Kidney (tissue), 22 donors: ENCODE measurements around the gene INTS12. TPM values are rescaled to one million over a fixed set of nuclear protein-coding genes. Genes with fewer than 3 reads are reported as not detected.
A peak's percentile ranks its signal among the peaks of the same experiment; 100 is the strongest.

ENCODE experiments used
- DNase-seq, 5 donors: peaks; one replicate each; pipeline ENCODE4 v3.0.0-alpha.2; 2013 to 2020
- FAIRE-seq: peaks from 2 replicates; lab custom pipeline; 2012; peaks lifted over from hg19 to GRCh38; lab: Jason Lieb, UNC
- H3K27ac ChIP-seq, 2 donors: one replicate each; pipeline ENCODE4 v1.7.0; 2013; ENCODE audit warnings: low read depth in 2 of 2, low read length in 2 of 2, inconsistent platforms in 1 of 2
- H3K27me3 ChIP-seq: one replicate; pipeline ENCODE4 v1.7.1; 2013; ENCODE audit warnings: low read length, inconsistent platforms; ENCODE audit not compliant: control insufficient read depth, insufficient read depth
- H3K36me3 ChIP-seq, 3 donors: one replicate each; pipeline versions ENCODE4 v1.7.0 to v1.7.1; 2013; ENCODE audit warnings: low read length in 3 of 3, control low read depth in 1 of 3, inconsistent platforms in 1 of 3; ENCODE audit not compliant: insufficient read depth in 3 of 3, control insufficient read depth in 2 of 3
- H3K4me1 ChIP-seq, 3 donors: one replicate each; pipeline versions ENCODE4 v1.7.0 to v1.7.1; 2013; ENCODE audit warnings: low read length in 3 of 3, inconsistent platforms in 1 of 3, low read depth in 1 of 3; ENCODE audit not compliant: control insufficient read depth in 2 of 3, insufficient read depth in 2 of 3
- H3K4me3 ChIP-seq, 3 donors: one replicate each; pipeline versions ENCODE4 v1.7.0 to v1.8.1; 2013; ENCODE audit warnings: low read length in 3 of 3, control low read depth in 1 of 3, inconsistent platforms in 1 of 3
- H3K9ac ChIP-seq, 3 donors: one replicate each; pipeline versions ENCODE4 v1.7.0 to v1.7.1; 2013; ENCODE audit warnings: low read length in 3 of 3, control low read depth in 1 of 3, inconsistent platforms in 1 of 3
- H3K9me3 ChIP-seq, 3 donors: one replicate each; pipeline versions ENCODE4 v1.7.0 to v1.7.1; 2013; ENCODE audit warnings: low read length in 3 of 3, control low read depth in 1 of 3, inconsistent platforms in 1 of 3; ENCODE audit not compliant: control insufficient read depth in 2 of 3, insufficient read depth in 1 of 3
- intact Hi-C: fragments of 100-400 bp; cut with DNase I; formaldehyde crosslinking; loops from one replicate; pipeline ENCODE4 v1.11.1; 2022
- long read RNA-seq, 10 donors: library from polyadenylated mRNA in 1 of 10; unstranded in 1 of 10; transcript quantifications; one replicate each; pipeline ENCODE4 v2.0.0 and lab custom pipeline, GENCODE V29; 2021 to 2026
- polyA plus RNA-seq: library from polyadenylated mRNA; stranded (reverse); fragments of 350-450 nt; fragmentation: Illumina TruSeq; extraction: RNeasy Lipid Tissue Mini Kit (QIAGEN cat#74804); gene quantifications from one replicate; pipeline ENCODE4 v1.2.3, GENCODE V29; 2014; ENCODE audit warnings: low read depth, low replicate concordance; ENCODE audit not compliant: insufficient read depth
- total RNA-seq: library from RNA; stranded (reverse); fragmentation: NEBNext Ultra II Directional; extraction: Animal tissue kit (Norgen Biotek cat#: 25700); gene quantifications from one replicate; pipeline ENCODE4 v1.2.1, GENCODE V29; 2021
- TF ChIP-seq, protein P1 (sequence below): IDR thresholded peaks from 3 replicates; pipeline ENCODE4 v1.5.1; 2012; ENCODE audit warnings: mild to moderate bottlenecking, moderate library complexity, borderline replicate concordance; ENCODE audit not compliant: insufficient read depth; ENCODE audit errors: extremely low read depth
- donor health status: control.
- donor health status: control.
- donor health status: control.
- donor health status: control.
- donor health status: control.
- donor health status: DM: yes; HTN: yes; CAD: no.
- donor health status: Normal renal cell carcinoma (clear cell type).

The INTS12 gene, protein sequence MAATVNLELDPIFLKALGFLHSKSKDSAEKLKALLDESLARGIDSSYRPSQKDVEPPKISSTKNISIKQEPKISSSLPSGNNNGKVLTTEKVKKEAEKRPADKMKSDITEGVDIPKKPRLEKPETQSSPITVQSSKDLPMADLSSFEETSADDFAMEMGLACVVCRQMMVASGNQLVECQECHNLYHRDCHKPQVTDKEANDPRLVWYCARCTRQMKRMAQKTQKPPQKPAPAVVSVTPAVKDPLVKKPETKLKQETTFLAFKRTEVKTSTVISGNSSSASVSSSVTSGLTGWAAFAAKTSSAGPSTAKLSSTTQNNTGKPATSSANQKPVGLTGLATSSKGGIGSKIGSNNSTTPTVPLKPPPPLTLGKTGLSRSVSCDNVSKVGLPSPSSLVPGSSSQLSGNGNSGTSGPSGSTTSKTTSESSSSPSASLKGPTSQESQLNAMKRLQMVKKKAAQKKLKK
- total RNA-seq (15.5 TPM), polyA plus RNA-seq (21.4 TPM)
- long read RNA-seq, donor 1, partial matches to known transcripts, result 0 of 2 reads
- long read RNA-seq, donor 1, other reads (novel, unspliced or antisense), result 0 of 2 reads
- long read RNA-seq, donor 2, transcript INTS12-206 (7 exons, 1,975 nt), result major isoform, 6 of 7 reads
- long read RNA-seq, donor 2, partial matches to known transcripts, result 0 of 7 reads
- long read RNA-seq, donor 2, other reads (novel, unspliced or antisense), result 0 of 7 reads
- long read RNA-seq, donor 3, transcript INTS12-206 (7 exons, 1,975 nt), result major isoform, 11 of 12 reads
- long read RNA-seq, donor 3, partial matches to known transcripts, result 0 of 12 reads
- long read RNA-seq, donor 3, other reads (novel, unspliced or antisense), result 0 of 12 reads
- long read RNA-seq, donor 4, transcript INTS12-206 (7 exons, 1,975 nt), result major isoform, 6 of 9 reads
- long read RNA-seq, donor 4, partial matches to known transcripts, result 0 of 9 reads
- long read RNA-seq, donor 4, other reads (novel, unspliced or antisense), result 0 of 9 reads
- long read RNA-seq, donor 5, partial matches to known transcripts, result 0 of 2 reads
- long read RNA-seq, donor 5, other reads (novel, unspliced or antisense), result 0 of 2 reads
- long read RNA-seq, donor 6, transcript INTS12-206 (7 exons, 1,975 nt), result major isoform, 9 of 17 reads
- long read RNA-seq, donor 6, partial matches to known transcripts, result 5 of 17 reads
- long read RNA-seq, donor 6, other reads (novel, unspliced or antisense), result 0 of 17 reads
- long read RNA-seq, donor 7, transcript INTS12-206 (7 exons, 1,975 nt), result major isoform, 7 of 23 reads
- long read RNA-seq, donor 7, partial matches to known transcripts, result 2 of 23 reads
- long read RNA-seq, donor 7, other reads (novel, unspliced or antisense), result 13 of 23 reads
- long read RNA-seq, donor 8, partial matches to known transcripts, result 0 of 2 reads
- long read RNA-seq, donor 8, other reads (novel, unspliced or antisense), result 0 of 2 reads
- long read RNA-seq, donor 9, partial matches to known transcripts, result 0 of 4 reads
- long read RNA-seq, donor 9, other reads (novel, unspliced or antisense), result 0 of 4 reads
- long read RNA-seq, donor 10, transcript INTS12-206 (7 exons, 1,975 nt), result major isoform, 6 of 7 reads
- long read RNA-seq, donor 10, partial matches to known transcripts, result 0 of 7 reads
- long read RNA-seq, donor 10, other reads (novel, unspliced or antisense), result 0 of 7 reads

- Histone ChIP-seq H3K4me1 (peaks cover 0 to 12% (median 7%) of the 10 kb centered on the region in 3 donors), H3K9ac (peak within 1 kb of the TSS; percentile 88 to 90 (median 90)), H3K36me3 (peaks cover 0 to 4% (median 0%) of the 10 kb centered on the region in 3 donors), H3K27me3 (no peaks in the 10 kb centered on the region), H3K27ac (peak within 1 kb of the TSS; percentile 83 to 91), H3K9me3 (no peaks in the 10 kb centered on the region), H3K4me3 (peak within 1 kb of the TSS; percentile 90 to 97 (median 94))
- DNase-seq, result peak; percentile 95 to 97 (median 96)
- intact Hi-C loops, result no loop called here
- TF ChIP-seq, protein P1, sequence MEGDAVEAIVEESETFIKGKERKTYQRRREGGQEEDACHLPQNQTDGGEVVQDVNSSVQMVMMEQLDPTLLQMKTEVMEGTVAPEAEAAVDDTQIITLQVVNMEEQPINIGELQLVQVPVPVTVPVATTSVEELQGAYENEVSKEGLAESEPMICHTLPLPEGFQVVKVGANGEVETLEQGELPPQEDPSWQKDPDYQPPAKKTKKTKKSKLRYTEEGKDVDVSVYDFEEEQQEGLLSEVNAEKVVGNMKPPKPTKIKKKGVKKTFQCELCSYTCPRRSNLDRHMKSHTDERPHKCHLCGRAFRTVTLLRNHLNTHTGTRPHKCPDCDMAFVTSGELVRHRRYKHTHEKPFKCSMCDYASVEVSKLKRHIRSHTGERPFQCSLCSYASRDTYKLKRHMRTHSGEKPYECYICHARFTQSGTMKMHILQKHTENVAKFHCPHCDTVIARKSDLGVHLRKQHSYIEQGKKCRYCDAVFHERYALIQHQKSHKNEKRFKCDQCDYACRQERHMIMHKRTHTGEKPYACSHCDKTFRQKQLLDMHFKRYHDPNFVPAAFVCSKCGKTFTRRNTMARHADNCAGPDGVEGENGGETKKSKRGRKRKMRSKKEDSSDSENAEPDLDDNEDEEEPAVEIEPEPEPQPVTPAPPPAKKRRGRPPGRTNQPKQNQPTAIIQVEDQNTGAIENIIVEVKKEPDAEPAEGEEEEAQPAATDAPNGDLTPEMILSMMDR, result no peak
- FAIRE-seq, result peak; percentile 88
Measured at GRCh38 chr4:105708181-105709080, at the start of gene INTS12, which contains the start of gene GSTCD. Gene INTS12 (minus strand): TSS chr4:105708689. CDS start chr4:105700005, 8,684 bp downstream. Gene GSTCD (plus strand): TSS chr4:105708784. CDS start chr4:105717614, 8,830 bp downstream.

DNA sequence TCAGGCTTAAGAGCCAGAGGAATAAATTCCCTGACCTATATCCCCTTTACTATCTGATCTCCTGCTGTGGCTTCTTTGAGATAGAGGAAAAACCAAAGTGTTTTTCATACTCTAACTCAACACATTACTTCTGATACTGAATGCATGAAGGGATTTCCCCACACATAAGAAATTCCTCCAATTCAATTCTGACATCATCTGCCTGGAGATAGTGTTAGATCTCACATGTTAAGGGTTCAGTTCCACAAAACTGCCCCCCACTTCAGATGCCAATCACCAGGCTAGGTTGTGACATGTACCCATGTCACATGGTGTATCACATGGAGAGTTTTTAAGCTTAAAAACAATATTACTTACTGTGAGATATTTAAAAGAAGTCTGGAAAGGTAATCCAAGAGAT is 46.9 kb upstream of the INTS12 start:
- TF ChIP-seq, protein P1, result no peak
- H3K9ac ChIP-seq, result no peak overlapping the region
- intact Hi-C loops, result no loop called here
- DNase-seq, result no peak
- H3K36me3 ChIP-seq, result no peaks in the 10 kb centered on the region
- no peak overlapping the region for H3K4me3 ChIP-seq
- H3K9me3 ChIP-seq, result no peaks in the 10 kb centered on the region
- no peaks in the 10 kb centered on the region for H3K4me1 ChIP-seq
- H3K27ac ChIP-seq, result no peak overlapping the region
- H3K27me3 ChIP-seq, result no peaks in the 10 kb centered on the region
- peak; percentile 3 for FAIRE-seq
